GM12892 (cell line): Measurements from ENCODE around the gene SDR9C7.
"Not testable (repeated sequence)": the region's sequence is repeated elsewhere in the genome, so short reads cannot be mapped to it uniquely, and the experiment has no call there.

Experiments used
- POLR2A ChIP-seq: IDR thresholded peaks from 2 replicates; pipeline ENCODE4 v1.6.1; 2011; ENCODE audit warnings: low read depth, low read length, control low read depth
- POLR2AphosphoS5 ChIP-seq: IDR thresholded peaks from 2 replicates; pipeline ENCODE4 v1.6.1; 2011; ENCODE audit warnings: low read depth, low read length, control low read depth
- TAF1 ChIP-seq: IDR thresholded peaks from 2 replicates; pipeline ENCODE4 v1.6.1; 2011; ENCODE audit warnings: low read depth, mild to moderate bottlenecking, control low read depth, low read length, borderline replicate concordance

- TF ChIP-seq POLR2AphosphoS5, POLR2A, TAF1: not testable (repeated sequence)
Observed at GRCh38 chr12:56943374-56943773, 9.2 kb upstream of the SDR9C7 start.
